Measurements from ENCODE around the gene DAW1. TPM values are rescaled to one million over a fixed set of nuclear protein-coding genes. Genes with fewer than 3 reads are reported as not detected.
A peak's percentile ranks its signal among the peaks of the same experiment; 100 is the strongest.

Gene DAW1
- total and polyA plus RNA-seq, 2 of the 4 experiments (the other 2 are of a cell fraction) = 0.86 to 1.4 TPM

DNA sequence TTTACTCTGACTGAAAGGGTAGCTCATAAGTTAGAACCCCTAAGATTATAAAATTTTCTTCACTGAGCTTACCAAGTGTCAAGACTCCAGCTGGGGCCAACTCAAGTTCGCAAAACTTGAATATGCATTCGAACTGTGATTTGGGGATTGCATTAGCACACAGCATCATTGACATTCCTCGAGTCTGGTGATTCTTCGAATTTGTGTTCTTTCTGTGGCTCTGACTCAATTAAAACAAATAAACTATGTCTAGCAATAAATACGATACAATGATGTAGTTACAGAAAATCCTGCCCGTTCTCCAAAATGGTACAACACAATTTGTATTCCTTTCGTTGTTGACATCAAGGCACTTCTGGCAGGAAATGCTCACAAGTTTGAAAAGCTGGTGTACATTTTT is 46.7 kb upstream of the DAW1 start:
- Histone ChIP-seq H2AK9ac (replicated peaks; ENCODE audit: low read depth, low read length, poor library complexity) (no peak overlapping the region), H3K9ac (ENCODE audit: low read depth, low read length) (no peak overlapping the region), H3K4me1 (ENCODE audit: control insufficient read depth, insufficient read depth, low read length) (no peaks in the 10 kb centered on the region), H2BK15ac (ENCODE audit: low read depth, low read length) (no peak overlapping the region), H3K9me1 (ENCODE audit: insufficient read depth, low read length) (no peaks in the 10 kb centered on the region; the same call in 1 of the 2 replicates), H3K9me3 (ENCODE audit: control insufficient read depth, insufficient read depth, low read length) (no peaks in the 10 kb centered on the region), H2BK120ac (ENCODE audit: low read depth, low read length) (no peak overlapping the region), H3K23ac (ENCODE audit: low read depth, low read length) (no peak overlapping the region), H3K79me1 (ENCODE audit: low read depth in 1 of 2, low read length in 2 of 2) (no peaks in the 10 kb centered on the region), H4K20me1 (ENCODE audit: insufficient read depth, low read length) (no peaks in the 10 kb centered on the region), H3K4me3 (ENCODE audit: insufficient read depth, low read depth, low read length) (no peak overlapping the region), H3K27me3 (ENCODE audit: control insufficient read depth, insufficient read depth, low read length) (no peaks in the 10 kb centered on the region), H2BK20ac (ENCODE audit: low read depth, low read length) (no peak overlapping the region), H2AFZ (replicated peaks; ENCODE audit: low read length, poor library complexity) (no peak overlapping the region), H3K56ac (ENCODE audit: extremely low read depth, insufficient read depth, low read length) (no peak overlapping the region), H3K18ac (ENCODE audit: low read depth, low read length) (no peak overlapping the region), H2AK5ac (ENCODE audit: low read depth, low read length) (no peak overlapping the region), H3K4ac (ENCODE audit: low read depth, low read length) (no peak overlapping the region), H4K5ac (ENCODE audit: low read depth, low read length) (no peak overlapping the region), H4K8ac (ENCODE audit: low read depth in 2 of 2, low read length in 2 of 2) (no peak overlapping the region), H3K36me3 (ENCODE audit: control insufficient read depth, insufficient read depth, low read length) (no peaks in the 10 kb centered on the region), H3K14ac (replicated peaks; ENCODE audit: low read depth, low read length) (no peak overlapping the region), H3K4me2 (ENCODE audit: low read depth, low read length) (no peak overlapping the region), H4K91ac (ENCODE audit: insufficient read depth, low read depth, low read length) (no peak overlapping the region), H3K27ac (ENCODE audit: insufficient read depth, low read length) (no peak overlapping the region), H2BK5ac (ENCODE audit: low read depth, low read length, poor library complexity, severe bottlenecking) (no peak overlapping the region)
- ChIA-PET POLR2A (ENCODE audit: unreplicated experiment) (no interaction called here), CTCF (interaction anchor here (1.0 kb wide), 1 partner anchor 9 kb away, joined by 3 read pairs; no protein-coding TSS in a partner anchor)
- no TSS peak for BruUV-seq (replicated peaks)
- DNase-seq (peak; percentile 44), ATAC-seq (ENCODE audit: low read depth) (peak; percentile 11)
- in situ Hi-C loops (cut with MboI; ENCODE audit: low sequenced_read_pairs) (no loop called here), dilution Hi-C loops (cut with HindIII; ENCODE audit: low sequenced_read_pairs, unreplicated experiment) (no loop called here), intact Hi-C loops (cut with micrococcal nuclease) (no loop called here)
- no CpG with 5 or more reads among the region's 7 CpGs for WGBS, 2 experiments (ENCODE audit: extremely low coverage in 2 of 2, insufficient read length in 1 of 2)
- TF ChIP-seq, protein P1, sequence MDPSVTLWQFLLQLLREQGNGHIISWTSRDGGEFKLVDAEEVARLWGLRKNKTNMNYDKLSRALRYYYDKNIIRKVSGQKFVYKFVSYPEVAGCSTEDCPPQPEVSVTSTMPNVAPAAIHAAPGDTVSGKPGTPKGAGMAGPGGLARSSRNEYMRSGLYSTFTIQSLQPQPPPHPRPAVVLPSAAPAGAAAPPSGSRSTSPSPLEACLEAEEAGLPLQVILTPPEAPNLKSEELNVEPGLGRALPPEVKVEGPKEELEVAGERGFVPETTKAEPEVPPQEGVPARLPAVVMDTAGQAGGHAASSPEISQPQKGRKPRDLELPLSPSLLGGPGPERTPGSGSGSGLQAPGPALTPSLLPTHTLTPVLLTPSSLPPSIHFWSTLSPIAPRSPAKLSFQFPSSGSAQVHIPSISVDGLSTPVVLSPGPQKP (IDR thresholded peaks at IDR 0.05; ENCODE audit: borderline replicate concordance, low read depth, low read length) = no peak
- TF ChIP-seq NFE2L2 (IDR thresholded peaks at IDR 0.05; ENCODE audit: low read depth, low read length) (no peak), SMC3 (IDR thresholded peaks at IDR 0.05; ENCODE audit: low read depth, low read length) (no peak), MAFK (IDR thresholded peaks at IDR 0.05; ENCODE audit: low read depth, low read length) (no peak), MAZ (IDR thresholded peaks at IDR 0.05; ENCODE audit: borderline replicate concordance, low read depth, low read length) (no peak), CEBPB (IDR thresholded peaks at IDR 0.05; ENCODE audit: low read depth, low read length) (peak; percentile 42; the same call in 1 of the 2 replicates), CTCF (conservative IDR thresholded peaks at IDR 0.05; ENCODE audit: low read depth, low read length) (no peak), RAD21 (IDR thresholded peaks at IDR 0.05; ENCODE audit: low read length) (no peak), MXI1 (IDR thresholded peaks at IDR 0.05; ENCODE audit: borderline replicate concordance, low read depth, low read length) (no peak), FOS (IDR thresholded peaks at IDR 0.05; ENCODE audit: low read depth, low read length) (no peak), BHLHE40 (IDR thresholded peaks at IDR 0.05; ENCODE audit: low read depth, low read length) (peak; percentile 16; the same call in 1 of the 2 replicates), POLR2A (IDR thresholded peaks at IDR 0.05; ENCODE audit: low read depth, low read length) (no peak)

All from IMR-90 (cell line).